K562 (cell line): Measurements from ENCODE around the gene ORC2. TPM values are rescaled to one million over a fixed set of nuclear protein-coding genes. Genes with fewer than 3 reads are reported as not detected.

Source experiments
- BCLAF1 ChIP-seq, 2 experiments: fragments of 450-650 bp in 1 of 2; IDR thresholded peaks; 2 replicates each; pipeline ENCODE4 v1.6.1; 2011 to 2017; ENCODE audit warnings: low read depth in 2 of 2, antibody characterized with exemption in 1 of 2, borderline replicate concordance in 1 of 2, low read length in 1 of 2, mild to moderate bottlenecking in 1 of 2, mixed read lengths in 1 of 2; ENCODE audit not compliant: control insufficient read depth in 1 of 2
- CHD2 ChIP-seq: IDR thresholded peaks from 2 replicates; pipeline ENCODE4 v1.6.1; 2011; ENCODE audit warnings: low read depth, low read length
- CSDE1 ChIP-seq, 2 experiments: fragments of 450-650 bp; IDR thresholded peaks; 2 replicates each; pipeline ENCODE4 v1.6.1; 2016; ENCODE audit warnings: mild to moderate bottlenecking in 1 of 2
- KAT2B ChIP-seq: IDR thresholded peaks from one replicate; pipeline ENCODE4 v1.6.1; 2012; ENCODE audit warnings: low read depth, mild to moderate bottlenecking, control low read depth, inconsistent platforms, low read length, moderate library complexity
- TOE1 ChIP-seq, 2 experiments: fragments of 450-650 bp in 1 of 2; sonication (generic) in 1 of 2; formaldehyde crosslinking in 1 of 2; IDR thresholded peaks; 2 replicates each; pipeline versions ENCODE4 v1.7.1 to v1.8.0; 2016 to 2022; ENCODE audit warnings: borderline replicate concordance in 2 of 2, mild to moderate bottlenecking in 2 of 2, antibody characterized with exemption in 1 of 2, inconsistent platforms in 1 of 2, low read depth in 1 of 2, missing genetic modification reagents in 1 of 2, moderate library complexity in 1 of 2
- ZNF318 ChIP-seq, 2 experiments: fragments of 450-650 bp; IDR thresholded peaks; 2 replicates each; pipeline ENCODE4 v1.6.1; 2016; ENCODE audit warnings: mild to moderate bottlenecking in 2 of 2, borderline replicate concordance in 1 of 2, low read depth in 1 of 2, moderate library complexity in 1 of 2
- ZNF740 ChIP-seq, 3 experiments: fragments of 200-800 bp in 1 of 3; sonication (Bioruptor generic) in 1 of 3; sonication (generic) in 1 of 3; formaldehyde crosslinking in 1 of 3; IDR thresholded peaks; 2 replicates each; pipeline versions ENCODE4 v1.6.1 to v1.8.0; 2016 to 2022; ENCODE audit warnings: mild to moderate bottlenecking in 2 of 3, missing compliant biosample characterization in 2 of 3, missing genetic modification characterization in 2 of 3, missing genetic modification reagents in 1 of 3
- polyA plus RNA-seq, 8 experiments: library from polyadenylated mRNA; depleted of rRNA in 4 of 8; stranded (reverse) in 5 of 8; unstranded in 3 of 8; fragments of >200 nt; fragmentation: Nextera tagmentation in 2 of 8; fragmentation: Illumina TruSeq in 1 of 8; extraction: Ambion mirVana in 2 of 8; extraction: Trizol in 1 of 8; gene quantifications; 2 replicates each; pipeline versions ENCODE4 v1.2.1 to v1.2.3, GENCODE V29; 2011 to 2014; ENCODE audit warnings: inconsistent platforms in 1 of 8, missing spikeins in 1 of 8
- total RNA-seq, 7 experiments: library from RNA; depleted of rRNA in 6 of 7; stranded (reverse); fragments of >200 nt in 6 of 7; fragmentation: Illumina TruSeq in 2 of 7; extraction: Trizol in 2 of 7; gene quantifications; 2 replicates each; pipeline versions ENCODE4 v1.2.1 to v1.2.3, GENCODE V29; 2011 to 2021; ENCODE audit warnings: low replicate concordance in 1 of 7
- TF ChIP-seq, protein P1 (sequence below): fragments of 250-450 bp; sonication (Bioruptor Pico); IDR thresholded peaks from 2 replicates; pipeline ENCODE4 v1.5.0; 2021

The ORC2 gene
- total and polyA plus RNA-seq, 9 of the 15 experiments (the other 6 are each of a cell fraction or from before 2014, with no cell fraction given), result 5.6 to 41.1 (median 19.0) TPM

GRCh38 chr2:200888704-200889625, 74.5 kb downstream of the ORC2 start, which contains the start of the genes NIF3L1 and PPIL3 (continued):
- no peak for TF ChIP-seq ZNF318 (IDR thresholded peaks at IDR 0.05; ENCODE audit: borderline replicate concordance in 1 of 2, low read depth in 1 of 2)
- peak; percentile 77; the same call in 1 of the 2 replicates for TF ChIP-seq TOE1 (IDR thresholded peaks at IDR 0.05; ENCODE audit: borderline replicate concordance)
- TF ChIP-seq TOE1 (CRISPR knock-in tag; IDR thresholded peaks at IDR 0.05; ENCODE audit: borderline replicate concordance, low read depth), result no peak
- TF ChIP-seq ZNF740 (CRISPR knock-in tag; IDR thresholded peaks at IDR 0.05), result no peak
- no peak for TF ChIP-seq ZNF740 (tag; IDR thresholded peaks at IDR 0.05)
- TF ChIP-seq, protein P1, sequence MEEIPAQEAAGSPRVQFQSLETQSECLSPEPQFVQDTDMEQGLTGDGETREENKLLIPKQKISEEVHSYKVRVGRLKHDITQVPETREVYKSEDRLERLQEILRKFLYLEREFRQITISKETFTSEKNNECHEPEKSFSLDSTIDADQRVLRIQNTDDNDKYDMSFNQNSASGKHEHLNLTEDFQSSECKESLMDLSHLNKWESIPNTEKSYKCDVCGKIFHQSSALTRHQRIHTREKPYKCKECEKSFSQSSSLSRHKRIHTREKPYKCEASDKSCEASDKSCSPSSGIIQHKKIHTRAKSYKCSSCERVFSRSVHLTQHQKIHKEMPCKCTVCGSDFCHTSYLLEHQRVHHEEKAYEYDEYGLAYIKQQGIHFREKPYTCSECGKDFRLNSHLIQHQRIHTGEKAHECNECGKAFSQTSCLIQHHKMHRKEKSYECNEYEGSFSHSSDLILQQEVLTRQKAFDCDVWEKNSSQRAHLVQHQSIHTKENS, result no peak
- peak in 1 of 2 experiments; percentile 85; a peak in 2 of 4 replicates for TF ChIP-seq BCLAF1 (IDR thresholded peaks at IDR 0.05; ENCODE audit: borderline replicate concordance in 1 of 2, control insufficient read depth in 1 of 2, low read depth in 2 of 2, low read length in 1 of 2)
- TF ChIP-seq CHD2, result no peak
- no peak for TF ChIP-seq CSDE1 (IDR thresholded peaks at IDR 0.05)
- no peak for TF ChIP-seq KAT2B
